ENCODE data around the gene RPL26.
A peak's percentile ranks its signal among the peaks of the same experiment; 100 is the strongest.
"Not testable (repeated sequence)": the region's sequence is repeated elsewhere in the genome, so short reads cannot be mapped to it uniquely, and the experiment has no call there.

Gene RPL26

GRCh38 chr17:8384801-8385378 lies 1.9 kb upstream of the RPL26 start:
- H3K4me1 Mint-ChIP-seq (ENCODE audit: low read depth) = peaks cover 38% of the 10 kb centered on the region
- H3K27ac Mint-ChIP-seq = no peak overlapping the region
- H3K36me3 Mint-ChIP-seq (ENCODE audit: low read depth) = peaks cover 28% of the 10 kb centered on the region

GRCh38 chr17:8382880-8383142 lies 182 bp downstream of the RPL26 start:
- peaks cover 49% of the 10 kb centered on the region for H3K4me1 Mint-ChIP-seq (ENCODE audit: low read depth)
- peak overlapping the region; percentile 93 for H3K27ac Mint-ChIP-seq
- H3K27me3 Mint-ChIP-seq (ENCODE audit: low read depth) = no peaks in the 10 kb centered on the region
- H3K4me3 Mint-ChIP-seq = peak overlapping the region; percentile 94
- H3K36me3 Mint-ChIP-seq (ENCODE audit: low read depth) = peaks cover 44% of the 10 kb centered on the region
- no peaks in the 10 kb centered on the region for H3K9me3 Mint-ChIP-seq

More at GRCh38 chr17:8384801-8385378, 1.9 kb upstream of the RPL26 start:
- Mint-ChIP-seq H3K9me3 (no peaks in the 10 kb centered on the region), H3K27me3 (ENCODE audit: low read depth) (no peaks in the 10 kb centered on the region), H3K4me3 (peak overlapping the region; percentile 94)

GRCh38 chr17:8382052-8382879 lies 727 bp downstream of the RPL26 start:
- Mint-ChIP-seq H3K4me1 (ENCODE audit: low read depth) (peaks cover 53% of the 10 kb centered on the region), H3K36me3 (ENCODE audit: low read depth) (peaks cover 48% of the 10 kb centered on the region), H3K27ac (peak overlapping the region; percentile 93), H3K9me3 (no peaks in the 10 kb centered on the region), H3K27me3 (ENCODE audit: low read depth) (no peaks in the 10 kb centered on the region), H3K4me3 (peak overlapping the region; percentile 94)

- Mint-ChIP-seq H3K27ac (no peak overlapping the region), H3K4me3 (no peak overlapping the region), H3K4me1 (ENCODE audit: low read depth) (peaks cover 62% of the 10 kb centered on the region), H3K9me3 (no peaks in the 10 kb centered on the region), H3K36me3 (ENCODE audit: low read depth) (peaks cover 57% of the 10 kb centered on the region), H3K27me3 (ENCODE audit: low read depth) (no peaks in the 10 kb centered on the region)
These were observed 2.9 kb downstream of the RPL26 start for GRCh38 chr17:8380049-8380448.

DNA sequence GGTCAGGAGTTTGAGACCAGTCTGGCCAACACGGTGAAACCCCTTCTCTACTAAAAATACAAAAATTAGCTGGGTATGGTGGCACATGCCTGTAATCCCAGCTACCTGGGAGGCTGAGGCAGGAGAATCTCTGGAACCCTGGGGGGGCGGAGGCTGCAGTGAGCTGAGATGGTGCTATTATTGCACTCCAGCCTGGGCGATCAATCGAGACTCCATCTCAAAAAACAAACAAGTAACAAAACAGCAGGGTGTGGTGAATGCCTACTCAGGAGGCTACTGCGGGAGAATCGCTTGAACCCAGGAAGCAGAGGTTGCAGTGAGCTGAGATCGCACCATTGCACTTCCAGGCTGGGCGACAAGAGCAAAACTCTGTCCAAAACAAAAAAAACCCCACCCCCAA lies 4.9 kb downstream of the RPL26 start:
- Mint-ChIP-seq H3K4me1 (ENCODE audit: low read depth) (peaks cover 53% of the 10 kb centered on the region), H3K36me3 (ENCODE audit: low read depth) (peaks cover 57% of the 10 kb centered on the region)
- H3K4me3 Mint-ChIP-seq = not testable (repeated sequence)

GRCh38 chr17:8377422-8377821 lies 5.6 kb downstream of the RPL26 start:
- Mint-ChIP-seq H3K27ac (peak overlapping the region; percentile 71), H3K4me3 (peak overlapping the region; percentile 30), H3K4me1 (ENCODE audit: low read depth) (peaks cover 47% of the 10 kb centered on the region), H3K36me3 (ENCODE audit: low read depth) (peaks cover 50% of the 10 kb centered on the region), H3K27me3 (ENCODE audit: low read depth) (no peaks in the 10 kb centered on the region), H3K9me3 (no peaks in the 10 kb centered on the region)

More for the DNA sequence above, 4.9 kb downstream of the RPL26 start:
- not testable (repeated sequence) for H3K9me3 Mint-ChIP-seq; H3K27me3 Mint-ChIP-seq (ENCODE audit: low read depth); H3K27ac Mint-ChIP-seq

DNA sequence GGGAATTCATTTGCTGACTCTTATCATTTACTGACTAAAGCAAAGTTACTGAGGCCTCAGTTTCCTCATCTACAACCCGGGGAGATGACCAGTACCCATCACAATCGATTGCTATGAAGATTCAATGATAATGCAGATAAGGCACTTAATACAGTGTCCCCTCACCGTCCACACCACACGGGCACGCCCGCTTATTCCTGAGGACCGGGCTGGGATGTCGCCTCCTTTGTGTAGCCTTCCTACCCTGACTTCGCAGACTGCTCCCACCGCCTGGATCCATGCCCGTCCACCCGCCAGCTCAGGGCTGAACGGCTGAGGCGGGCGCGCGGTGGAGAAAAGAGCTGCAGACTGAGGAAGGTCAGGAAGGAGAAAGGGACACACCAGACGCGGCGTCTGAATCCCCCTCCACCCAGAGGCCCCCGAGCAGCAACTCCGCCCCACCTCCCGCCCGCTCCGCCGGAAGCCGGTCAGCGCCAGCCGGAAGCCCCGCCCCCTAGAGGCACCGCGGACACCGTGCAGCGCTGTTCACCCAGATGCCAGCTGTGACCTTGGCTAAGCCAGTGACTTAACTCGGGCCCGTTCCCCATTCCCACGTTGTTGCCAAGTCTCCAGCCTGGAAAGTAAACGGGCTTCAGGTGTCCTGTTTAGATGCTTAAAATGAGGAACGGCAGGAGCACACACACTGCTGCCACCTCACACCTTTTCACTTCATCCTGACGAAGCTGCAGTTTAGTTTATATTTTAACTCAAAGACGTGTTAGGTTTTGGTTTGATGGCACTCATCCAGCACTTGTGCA lies 6.5 kb downstream of the RPL26 start, which contains the start of gene KRABD2:
KRABD2 (minus strand) TSS at position 434 of the 797 bp plus-strand sequence.
- H3K4me1 Mint-ChIP-seq (ENCODE audit: low read depth) = peaks cover 42% of the 10 kb centered on the region
- H3K36me3 Mint-ChIP-seq (ENCODE audit: low read depth) = peaks cover 44% of the 10 kb centered on the region
- peak within 1 kb of the TSS; percentile 87 for H3K4me3 Mint-ChIP-seq
- H3K27me3 Mint-ChIP-seq (ENCODE audit: low read depth) = no peaks in the 10 kb centered on the region
- H3K27ac Mint-ChIP-seq = peak within 1 kb of the TSS; percentile 71
- no peaks in the 10 kb centered on the region for H3K9me3 Mint-ChIP-seq

- Mint-ChIP-seq H3K36me3 (ENCODE audit: low read depth) (peaks cover 37% of the 10 kb centered on the region), H3K27ac (peak overlapping the region; percentile 71), H3K9me3 (no peaks in the 10 kb centered on the region), H3K27me3 (ENCODE audit: low read depth) (no peaks in the 10 kb centered on the region), H3K4me3 (peak overlapping the region; percentile 87), H3K4me1 (ENCODE audit: low read depth) (peaks cover 36% of the 10 kb centered on the region)
These were observed 7.2 kb downstream of the RPL26 start for GRCh38 chr17:8375738-8376259.

DNA sequence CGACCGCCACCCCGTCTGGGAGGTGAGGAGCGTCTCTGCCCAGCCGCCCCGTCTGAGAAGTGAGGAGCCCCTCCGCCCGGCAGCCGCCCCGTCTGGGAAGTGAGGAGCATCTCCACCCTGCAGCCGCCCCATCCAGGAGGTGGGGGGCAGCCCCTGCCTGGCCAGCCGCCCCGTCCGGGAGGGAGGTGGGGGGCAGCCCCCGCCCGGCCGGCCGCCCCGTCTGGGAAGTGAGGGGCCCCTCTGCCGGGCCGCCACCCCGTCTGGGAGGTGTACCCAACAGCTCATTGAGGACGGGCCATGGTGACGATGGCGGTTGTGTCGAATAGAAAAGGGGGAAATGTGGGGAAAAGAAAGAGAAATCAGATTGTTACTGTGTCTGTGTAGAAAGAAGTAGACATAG lies 9.1 kb downstream of the RPL26 start:
- H3K27ac Mint-ChIP-seq; H3K27me3 Mint-ChIP-seq (ENCODE audit: low read depth); H3K4me3 Mint-ChIP-seq; H3K9me3 Mint-ChIP-seq: not testable (repeated sequence)
- peaks cover 26% of the 10 kb centered on the region for H3K4me1 Mint-ChIP-seq (ENCODE audit: low read depth)
- H3K36me3 Mint-ChIP-seq (ENCODE audit: low read depth) = peaks cover 36% of the 10 kb centered on the region

DNA sequence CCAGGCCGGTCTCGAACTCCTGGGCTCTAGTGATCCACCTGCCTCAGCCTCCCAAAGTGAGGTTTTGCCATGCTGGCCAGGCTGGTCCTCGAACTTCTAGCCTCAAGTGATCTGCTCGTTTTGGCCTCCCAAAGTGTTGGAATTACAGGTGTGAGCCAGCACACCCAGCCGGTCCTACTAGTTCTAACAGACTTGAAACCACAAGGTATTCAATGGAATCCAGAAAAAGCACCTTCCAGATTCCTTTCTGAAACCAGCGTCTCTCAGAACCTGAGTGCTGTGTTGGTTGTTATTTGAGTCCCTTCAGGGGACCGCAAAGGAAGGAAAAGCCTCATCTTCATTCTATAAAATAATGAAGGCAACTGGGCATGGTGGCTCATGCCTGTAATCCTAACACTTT lies 10.6 kb downstream of the RPL26 start:
- H3K9me3 Mint-ChIP-seq = no peaks in the 10 kb centered on the region
- H3K4me1 Mint-ChIP-seq (ENCODE audit: low read depth) = peaks cover 19% of the 10 kb centered on the region
- H3K27ac Mint-ChIP-seq = no peak overlapping the region
- H3K4me3 Mint-ChIP-seq = no peak overlapping the region
- H3K36me3 Mint-ChIP-seq (ENCODE audit: low read depth) = peaks cover 26% of the 10 kb centered on the region
- no peaks in the 10 kb centered on the region for H3K27me3 Mint-ChIP-seq (ENCODE audit: low read depth)

- H3K36me3 Mint-ChIP-seq (ENCODE audit: low read depth) = peaks cover 23% of the 10 kb centered on the region
- no peak overlapping the region for H3K4me3 Mint-ChIP-seq
- no peaks in the 10 kb centered on the region for H3K9me3 Mint-ChIP-seq
- no peak overlapping the region for H3K27ac Mint-ChIP-seq
- peaks cover 13% of the 10 kb centered on the region for H3K4me1 Mint-ChIP-seq (ENCODE audit: low read depth)
- no peaks in the 10 kb centered on the region for H3K27me3 Mint-ChIP-seq (ENCODE audit: low read depth)
These were observed 11.2 kb downstream of the RPL26 start for GRCh38 chr17:8371786-8372185.

DNA sequence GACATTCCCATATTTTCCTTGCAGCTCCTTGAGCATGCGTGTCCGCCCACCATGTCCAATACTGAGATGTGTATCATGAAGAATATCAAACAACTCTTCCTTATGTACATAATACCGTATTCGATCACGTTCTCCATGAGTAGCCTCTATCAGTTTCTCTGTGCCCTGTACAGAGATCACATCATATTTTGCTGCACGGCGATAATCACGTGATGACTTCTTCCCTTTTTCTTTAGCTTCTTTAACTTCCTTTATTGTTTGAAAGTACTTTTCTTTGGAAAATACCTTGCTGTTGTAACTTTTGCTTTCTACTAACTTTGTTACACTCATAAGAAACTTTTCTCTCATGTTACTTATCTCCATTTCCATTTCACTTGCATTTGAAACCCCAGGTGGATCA lies 13.0 kb downstream of the RPL26 start:
- H3K4me1 Mint-ChIP-seq (ENCODE audit: low read depth) = peaks cover 1% of the 10 kb centered on the region
- H3K27me3 Mint-ChIP-seq (ENCODE audit: low read depth) = no peaks in the 10 kb centered on the region
- no peak overlapping the region for H3K27ac Mint-ChIP-seq
- H3K4me3 Mint-ChIP-seq = no peak overlapping the region
- peaks cover 16% of the 10 kb centered on the region for H3K36me3 Mint-ChIP-seq (ENCODE audit: low read depth)
- H3K9me3 Mint-ChIP-seq = no peaks in the 10 kb centered on the region

DNA sequence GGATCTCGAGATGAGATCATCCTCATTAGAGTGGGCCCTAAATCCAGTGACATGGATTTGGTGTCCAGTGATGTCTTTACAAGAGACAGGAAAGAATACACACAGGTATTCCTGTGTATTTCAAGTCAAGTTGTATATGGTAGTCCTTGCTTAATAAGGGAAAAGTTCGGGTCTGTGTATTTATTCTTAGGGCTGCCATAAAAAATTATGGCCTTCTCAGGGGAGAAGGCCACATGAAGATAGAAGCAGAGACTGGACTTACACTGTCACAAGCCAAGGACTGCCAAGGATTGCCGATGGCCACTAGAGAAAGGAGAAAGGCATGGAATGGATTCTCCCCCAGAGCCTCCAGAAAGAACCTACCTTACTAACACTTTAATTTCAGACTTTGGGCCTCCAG lies 14.8 kb downstream of the RPL26 start:
- Mint-ChIP-seq H3K9me3 (no peaks in the 10 kb centered on the region), H3K27ac (no peak overlapping the region), H3K36me3 (ENCODE audit: low read depth) (peaks cover 16% of the 10 kb centered on the region), H3K4me3 (no peak overlapping the region), H3K27me3 (ENCODE audit: low read depth) (no peaks in the 10 kb centered on the region), H3K4me1 (ENCODE audit: low read depth) (peaks cover 1% of the 10 kb centered on the region)

DNA sequence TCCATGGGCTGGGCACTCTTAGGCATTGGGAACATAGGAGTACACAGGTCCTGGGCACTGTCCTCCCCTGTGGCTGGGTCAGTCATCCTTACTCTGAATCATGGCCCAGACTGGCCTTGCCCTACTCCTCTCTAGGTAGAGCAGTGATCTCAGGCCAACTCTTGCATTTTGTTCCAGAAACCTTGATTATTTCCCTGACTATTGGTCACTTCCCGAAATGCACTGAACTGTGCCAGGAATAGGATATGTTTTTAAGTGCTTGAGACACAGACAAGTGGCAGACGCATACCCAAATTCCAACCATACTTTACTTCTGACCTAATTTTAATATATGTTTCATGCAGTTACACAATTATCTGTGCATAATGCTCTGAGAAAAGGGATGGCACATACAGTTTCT lies 16.8 kb downstream of the RPL26 start:
- Mint-ChIP-seq H3K4me1 (ENCODE audit: low read depth) (peaks cover 1% of the 10 kb centered on the region), H3K36me3 (ENCODE audit: low read depth) (peaks cover 16% of the 10 kb centered on the region), H3K27ac (no peak overlapping the region), H3K27me3 (ENCODE audit: low read depth) (no peaks in the 10 kb centered on the region), H3K9me3 (no peaks in the 10 kb centered on the region), H3K4me3 (no peak overlapping the region)
